Measurements from ENCODE around the gene ZNF668. TPM values are rescaled to one million over a fixed set of nuclear protein-coding genes. Genes with fewer than 3 reads are reported as not detected.
A peak's percentile ranks its signal among the peaks of the same experiment; 100 is the strongest.

Gene ZNF668
- total and polyA plus RNA-seq, 4 experiments from 2014 or later, result 3.0 to 13.6 (median 9.2) TPM

GRCh38 chr16:31108794-31109558, 34.9 kb upstream of the ZNF668 start:
- Histone ChIP-seq H3K9me3 (ENCODE audit: control insufficient read depth in 1 of 2, low read length in 2 of 2) (no peaks in the 10 kb centered on the region), H3K27me3 (ENCODE audit: insufficient read depth, low read length) (no peaks in the 10 kb centered on the region), H3K4me1 (ENCODE audit: insufficient read depth, low read length) (peaks cover 20% of the 10 kb centered on the region), H3K27ac (ENCODE audit: low read depth, low read length) (peak overlapping the region; percentile 75), H3K36me3 (ENCODE audit: insufficient read depth, low read length) (peaks cover 6% of the 10 kb centered on the region), H3K4me3 (ENCODE audit: low read length in 2 of 2) (peak overlapping the region; percentile 14 to 83)
- Mint-ChIP-seq H3K36me3 (peaks cover 3 to 20% of the 10 kb centered on the region in 2 donors), H3K27me3 (no peaks in the 10 kb centered on the region), H3K4me1 (peaks cover 8 to 23% (median 15%) of the 10 kb centered on the region in 4 donors), H3K4me3 (peak overlapping the region; percentile 74 to 86 (median 84)), H3K9me3 (peaks cover 0 to 2% (median 0%) of the 10 kb centered on the region in 8 donors), H3K27ac (peak overlapping the region in 5 of 7 donors; percentile 64 to 92 (median 83))
- ChIA-PET POLR2A (ENCODE audit: partially characterized antibody) (interaction anchor here (3.0 kb wide), 1 partner anchor 9 kb away, joined by 15 read pairs; the partner anchor contains the start of gene KAT8), CTCF (ENCODE audit: partially characterized antibody) (interaction anchor here (3.1 kb wide), 1 partner anchor 33 kb away, joined by 10 read pairs; no protein-coding TSS in a partner anchor)
- intact Hi-C loops (cut with micrococcal nuclease), result no loop called here
- DNase-seq, result no peak

- intact Hi-C loops (cut with micrococcal nuclease), result no loop called here
- DNase-seq, result peak; percentile 43 to 52 (median 44)
- H3K27ac Mint-ChIP-seq, result peak within 1 kb of the TSS; percentile 79 to 94 (median 85)
- ChIA-PET POLR2A (ENCODE audit: partially characterized antibody) (interaction anchor here (0.5 to 3.0 kb wide), 6 partner anchors 9 to 93 kb away, joined by 3 to 15 read pairs (median 3); partner anchors contain the start of genes FUS, KAT8, ZNF646 and ZNF668), CTCF (ENCODE audit: partially characterized antibody) (interaction anchor here (0.7 to 1.1 kb wide), 2 partner anchors 22 to 34 kb away, joined by 3 to 4 read pairs; no protein-coding TSS in a partner anchor)
- H3K27ac ChIP-seq (ENCODE audit: low read depth, low read length), result peak within 1 kb of the TSS; percentile 75
- H3K9me3 ChIP-seq (ENCODE audit: control insufficient read depth in 1 of 2, low read length in 2 of 2), result no peaks in the 10 kb centered on the region
- H3K4me3 Mint-ChIP-seq, result peak within 1 kb of the TSS; percentile 83 to 90 (median 87)
- peaks cover 20% of the 10 kb centered on the region for H3K4me1 ChIP-seq (ENCODE audit: insufficient read depth, low read length)
- H3K27me3 Mint-ChIP-seq, result no peaks in the 10 kb centered on the region
- peaks cover 3 to 20% of the 10 kb centered on the region in 2 donors for H3K36me3 Mint-ChIP-seq
- peak within 1 kb of the TSS; percentile 14 to 83 for H3K4me3 ChIP-seq (ENCODE audit: low read length in 2 of 2)
- H3K9me3 Mint-ChIP-seq, result no peaks in the 10 kb centered on the region
- peaks cover 8 to 23% (median 15%) of the 10 kb centered on the region in 4 donors for H3K4me1 Mint-ChIP-seq
- H3K36me3 ChIP-seq (ENCODE audit: insufficient read depth, low read length), result peaks cover 6% of the 10 kb centered on the region
- H3K27me3 ChIP-seq (ENCODE audit: insufficient read depth, low read length), result no peaks in the 10 kb centered on the region
Measured at GRCh38 chr16:31108035-31108793, 34.2 kb upstream of the ZNF668 start, which contains the start of gene BCKDK. Gene BCKDK (plus strand): TSS chr16:31108386. CDS start chr16:31109224, 838 bp downstream.

- no peaks in the 10 kb centered on the region for H3K27me3 ChIP-seq (ENCODE audit: insufficient read depth, low read length)
- no peaks in the 10 kb centered on the region for H3K9me3 ChIP-seq (ENCODE audit: control insufficient read depth in 1 of 2, low read length in 2 of 2)
- H3K4me3 Mint-ChIP-seq, result peak overlapping the region; percentile 83 to 90 (median 87)
- peaks cover 3 to 17% of the 10 kb centered on the region in 2 donors for H3K36me3 Mint-ChIP-seq
- peaks cover 20% of the 10 kb centered on the region for H3K4me1 ChIP-seq (ENCODE audit: insufficient read depth, low read length)
- H3K27me3 Mint-ChIP-seq, result no peaks in the 10 kb centered on the region
- peaks cover 6% of the 10 kb centered on the region for H3K36me3 ChIP-seq (ENCODE audit: insufficient read depth, low read length)
- H3K4me3 ChIP-seq (ENCODE audit: low read length in 2 of 2), result peak overlapping the region in 1 of 2 donors; percentile 14
- intact Hi-C loops (cut with micrococcal nuclease), result no loop called here
- DNase-seq, result no peak
- H3K27ac Mint-ChIP-seq, result peak overlapping the region in 6 of 7 donors; percentile 48 to 94 (median 85)
- H3K27ac ChIP-seq (ENCODE audit: low read depth, low read length), result no peak overlapping the region
- CTCF ChIA-PET (ENCODE audit: partially characterized antibody), result interaction anchor here (1.1 kb wide), 1 partner anchor 35 kb away, joined by 4 read pairs; no protein-coding TSS in a partner anchor
- H3K9me3 Mint-ChIP-seq, result no peaks in the 10 kb centered on the region
- POLR2A ChIA-PET (ENCODE audit: partially characterized antibody), result interaction anchor here (0.5 to 3.0 kb wide), 6 partner anchors 10 to 94 kb away, joined by 3 to 15 read pairs (median 3); partner anchors contain the start of genes FUS, KAT8, ZNF646 and ZNF668
- H3K4me1 Mint-ChIP-seq, result peaks cover 8 to 23% (median 15%) of the 10 kb centered on the region in 4 donors
Measured at GRCh38 chr16:31107465-31107867, 33.4 kb upstream of the ZNF668 start.

GRCh38 chr16:31106509-31107464, 32.7 kb upstream of the ZNF668 start:
- Mint-ChIP-seq H3K4me1 (peaks cover 8 to 23% (median 15%) of the 10 kb centered on the region in 4 donors), H3K9me3 (peaks cover 0 to 2% (median 0%) of the 10 kb centered on the region in 8 donors), H3K36me3 (peaks cover 3 to 15% of the 10 kb centered on the region in 2 donors), H3K27me3 (no peaks in the 10 kb centered on the region), H3K27ac (no peak overlapping the region), H3K4me3 (peak overlapping the region; percentile 83 to 90 (median 87))
- intact Hi-C loops (cut with micrococcal nuclease), result no loop called here
- Histone ChIP-seq H3K4me3 (ENCODE audit: low read length in 2 of 2) (no peak overlapping the region), H3K27me3 (ENCODE audit: insufficient read depth, low read length) (no peaks in the 10 kb centered on the region), H3K4me1 (ENCODE audit: insufficient read depth, low read length) (peaks cover 20% of the 10 kb centered on the region), H3K9me3 (ENCODE audit: control insufficient read depth in 1 of 2, low read length in 2 of 2) (no peaks in the 10 kb centered on the region), H3K36me3 (ENCODE audit: insufficient read depth, low read length) (no peaks in the 10 kb centered on the region), H3K27ac (ENCODE audit: low read depth, low read length) (no peak overlapping the region)
- ChIA-PET CTCF (ENCODE audit: partially characterized antibody) (interaction anchor here (0.7 kb wide), 1 partner anchor 39 kb away, joined by 3 read pairs; no protein-coding TSS in a partner anchor), POLR2A (ENCODE audit: partially characterized antibody) (interaction anchor here (1.4 kb wide), 1 partner anchor 35 kb away, joined by 3 read pairs; no protein-coding TSS in a partner anchor)
- DNase-seq, result no peak

GRCh38 chr16:31105677-31106213, 31.7 kb upstream of the ZNF668 start:
- H3K9me3 Mint-ChIP-seq, result peaks cover 0 to 2% (median 0%) of the 10 kb centered on the region in 8 donors
- Histone ChIP-seq H3K4me1 (ENCODE audit: insufficient read depth, low read length) (peaks cover 20% of the 10 kb centered on the region), H3K27me3 (ENCODE audit: insufficient read depth, low read length) (no peaks in the 10 kb centered on the region), H3K36me3 (ENCODE audit: insufficient read depth, low read length) (no peaks in the 10 kb centered on the region), H3K27ac (ENCODE audit: low read depth, low read length) (no peak overlapping the region), H3K9me3 (ENCODE audit: control insufficient read depth in 1 of 2, low read length in 2 of 2) (no peaks in the 10 kb centered on the region), H3K4me3 (ENCODE audit: low read length in 2 of 2) (no peak overlapping the region)
- intact Hi-C loops (cut with micrococcal nuclease), result loop anchor here (2.0 kb wide), 1 partner anchor 37 kb away; no protein-coding TSS in a partner anchor
- H3K27ac Mint-ChIP-seq, result peak overlapping the region in 4 of 7 donors; percentile 15 to 55 (median 28)
- ChIA-PET CTCF (ENCODE audit: partially characterized antibody) (no interaction called here), POLR2A (ENCODE audit: partially characterized antibody) (no interaction called here)
- H3K4me1 Mint-ChIP-seq, result peaks cover 8 to 23% (median 15%) of the 10 kb centered on the region in 4 donors
- H3K4me3 Mint-ChIP-seq, result peak overlapping the region in 2 of 8 donors; percentile 44 to 52
- H3K27me3 Mint-ChIP-seq, result no peaks in the 10 kb centered on the region
- peak; percentile 60 to 70 (median 66) for DNase-seq
- peaks cover 0 to 9% of the 10 kb centered on the region in 2 donors for H3K36me3 Mint-ChIP-seq
